Glutamatergic neuron (in vitro differentiated cells): ENCODE results near the gene FPGS. TPM values are rescaled to one million over a fixed set of nuclear protein-coding genes. Genes with fewer than 3 reads are reported as not detected.

Experiments used
- DNase-seq: peaks from one replicate; pipeline ENCODE4 v3.0.0; 2022
- H3K27ac Mint-ChIP-seq: one replicate; pipeline ENCODE4 v1.8.0; 2020; ENCODE audit warnings: mild to moderate bottlenecking, mixed read lengths, inconsistent platforms; ENCODE audit not compliant: unreplicated experiment
- H3K27me3 Mint-ChIP-seq: one replicate; pipeline ENCODE4 v1.8.0; 2020; ENCODE audit warnings: mild to moderate bottlenecking, moderate library complexity, mixed read lengths, inconsistent platforms; ENCODE audit not compliant: unreplicated experiment
- H3K36me3 Mint-ChIP-seq: one replicate; pipeline ENCODE4 v1.8.0; 2020; ENCODE audit warnings: mild to moderate bottlenecking, mixed read lengths, inconsistent platforms; ENCODE audit not compliant: unreplicated experiment
- H3K4me1 Mint-ChIP-seq: one replicate; pipeline ENCODE4 v1.8.0; 2020; ENCODE audit warnings: mild to moderate bottlenecking, low read depth, mixed read lengths, inconsistent platforms; ENCODE audit not compliant: unreplicated experiment
- H3K4me3 Mint-ChIP-seq: one replicate; pipeline ENCODE4 v1.8.0; 2020; ENCODE audit warnings: mild to moderate bottlenecking, mixed read lengths, inconsistent platforms; ENCODE audit not compliant: unreplicated experiment
- H3K9me3 Mint-ChIP-seq: one replicate; pipeline ENCODE4 v1.8.0; 2020; ENCODE audit warnings: mild to moderate bottlenecking, moderate library complexity, mixed read lengths, inconsistent platforms; ENCODE audit not compliant: unreplicated experiment
- CTCF ChIP-seq: fragments of 200-600 bp; sonication (generic); IDR thresholded peaks from one replicate; pipeline ENCODE4 v1.5.0; 2021; ENCODE audit not compliant: partially characterized antibody, unreplicated experiment
- total RNA-seq: library from RNA; stranded (reverse); fragmentation: NEBNext Ultra II Directional; extraction: Animal tissue kit (Norgen Biotek cat#: 25700); gene quantifications from one replicate; pipeline ENCODE4 v1.2.1, GENCODE V29; 2021; ENCODE audit not compliant: unreplicated experiment

FPGS gene
- total RNA-seq, 1 donor from 2014 or later: 44.2 TPM

- Mint-ChIP-seq H3K9me3 (no peaks in the 10 kb centered on the region), H3K4me1 (peaks cover 6% of the 10 kb centered on the region), H3K27me3 (peaks cover 2% of the 10 kb centered on the region), H3K27ac (no peak overlapping the region), H3K4me3 (no peak overlapping the region), H3K36me3 (no peaks in the 10 kb centered on the region)
- TF ChIP-seq CTCF: no peak
- DNase-seq: no peak
Observed at GRCh38 chr9:127812936-127813675, 10.4 kb downstream of the FPGS start.

- peaks cover 6% of the 10 kb centered on the region for H3K4me1 Mint-ChIP-seq
- DNase-seq: no peak
- no peak overlapping the region for H3K27ac Mint-ChIP-seq
- H3K36me3 Mint-ChIP-seq: no peaks in the 10 kb centered on the region
- peaks cover 2% of the 10 kb centered on the region for H3K27me3 Mint-ChIP-seq
- H3K4me3 Mint-ChIP-seq: no peak overlapping the region
- H3K9me3 Mint-ChIP-seq: no peaks in the 10 kb centered on the region
- TF ChIP-seq CTCF: no peak
Observed at GRCh38 chr9:127813686-127814226, 11.1 kb downstream of the FPGS start.

- Mint-ChIP-seq H3K36me3 (no peaks in the 10 kb centered on the region), H3K27ac (no peak overlapping the region)
Observed at GRCh38 chr9:127814619-127815511, 12.2 kb downstream of the FPGS start.

GRCh38 chr9:127815512-127816361 lies 13.1 kb downstream of the FPGS start:
- H3K27ac Mint-ChIP-seq: no peak overlapping the region
- peaks cover 2% of the 10 kb centered on the region for H3K27me3 Mint-ChIP-seq
- no peak overlapping the region for H3K4me3 Mint-ChIP-seq
- peaks cover 2% of the 10 kb centered on the region for H3K9me3 Mint-ChIP-seq
- H3K36me3 Mint-ChIP-seq: no peaks in the 10 kb centered on the region
- TF ChIP-seq CTCF: no peak
- no peak for DNase-seq
- H3K4me1 Mint-ChIP-seq: peaks cover 6% of the 10 kb centered on the region

More at GRCh38 chr9:127814619-127815511, 12.2 kb downstream of the FPGS start:
- TF ChIP-seq CTCF: no peak
- Mint-ChIP-seq H3K4me1 (peaks cover 6% of the 10 kb centered on the region), H3K27me3 (peaks cover 2% of the 10 kb centered on the region), H3K9me3 (no peaks in the 10 kb centered on the region), H3K4me3 (no peak overlapping the region)
- DNase-seq: no peak
